LNCAP (cell line): ENCODE measurements around the gene MEIOB.

ENCODE experiments used
- TF ChIP-seq, protein P1 (sequence below): fragments of 450-650 bp; IDR thresholded peaks from 2 replicates; pipeline ENCODE4 v1.5.1; 2017; ENCODE audit warnings: mild to moderate bottlenecking

MEIOB gene, protein sequence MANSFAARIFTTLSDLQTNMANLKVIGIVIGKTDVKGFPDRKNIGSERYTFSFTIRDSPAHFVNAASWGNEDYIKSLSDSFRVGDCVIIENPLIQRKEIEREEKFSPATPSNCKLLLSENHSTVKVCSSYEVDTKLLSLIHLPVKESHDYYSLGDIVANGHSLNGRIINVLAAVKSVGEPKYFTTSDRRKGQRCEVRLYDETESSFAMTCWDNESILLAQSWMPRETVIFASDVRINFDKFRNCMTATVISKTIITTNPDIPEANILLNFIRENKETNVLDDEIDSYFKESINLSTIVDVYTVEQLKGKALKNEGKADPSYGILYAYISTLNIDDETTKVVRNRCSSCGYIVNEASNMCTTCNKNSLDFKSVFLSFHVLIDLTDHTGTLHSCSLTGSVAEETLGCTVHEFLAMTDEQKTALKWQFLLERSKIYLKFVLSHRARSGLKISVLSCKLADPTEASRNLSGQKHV

DNA sequence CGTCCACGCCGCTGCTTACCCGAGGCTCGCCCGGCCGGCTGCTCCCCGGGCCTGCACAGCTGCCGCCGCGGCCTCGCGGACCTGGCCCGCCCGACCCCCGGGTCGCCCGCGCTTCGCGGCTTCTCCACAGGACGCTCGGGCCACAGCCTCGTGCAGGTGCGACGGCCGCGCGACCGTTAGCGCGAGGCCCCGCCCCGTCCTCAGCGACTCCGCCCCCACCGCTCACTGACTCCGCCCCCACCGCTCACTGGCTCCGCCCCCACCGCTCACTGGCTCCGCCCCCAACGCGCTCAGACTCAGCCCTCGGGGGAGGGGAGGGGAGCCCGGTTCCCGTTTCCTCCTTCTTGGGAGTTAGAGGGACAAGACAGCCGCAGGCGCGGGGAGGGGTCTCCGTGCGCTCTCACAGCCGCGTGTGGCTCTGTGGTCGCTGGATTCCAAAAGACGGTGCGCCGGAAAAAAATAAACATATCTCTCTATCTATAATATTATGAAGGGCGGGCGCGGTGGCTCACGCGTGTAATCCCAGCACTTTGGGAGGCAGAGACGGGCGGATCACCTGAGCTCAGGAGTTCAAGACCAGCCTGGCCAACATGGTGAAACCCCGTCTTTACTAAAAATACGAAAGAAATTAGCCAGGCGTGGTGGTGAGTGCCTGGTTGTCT, at the start of gene MEIOB:
Gene MEIOB, minus strand, starts transcription at position 191 of the 662 bp plus-strand sequence. CDS start 3,989 bp downstream, outside the sequence.
- TF ChIP-seq, protein P1, sequence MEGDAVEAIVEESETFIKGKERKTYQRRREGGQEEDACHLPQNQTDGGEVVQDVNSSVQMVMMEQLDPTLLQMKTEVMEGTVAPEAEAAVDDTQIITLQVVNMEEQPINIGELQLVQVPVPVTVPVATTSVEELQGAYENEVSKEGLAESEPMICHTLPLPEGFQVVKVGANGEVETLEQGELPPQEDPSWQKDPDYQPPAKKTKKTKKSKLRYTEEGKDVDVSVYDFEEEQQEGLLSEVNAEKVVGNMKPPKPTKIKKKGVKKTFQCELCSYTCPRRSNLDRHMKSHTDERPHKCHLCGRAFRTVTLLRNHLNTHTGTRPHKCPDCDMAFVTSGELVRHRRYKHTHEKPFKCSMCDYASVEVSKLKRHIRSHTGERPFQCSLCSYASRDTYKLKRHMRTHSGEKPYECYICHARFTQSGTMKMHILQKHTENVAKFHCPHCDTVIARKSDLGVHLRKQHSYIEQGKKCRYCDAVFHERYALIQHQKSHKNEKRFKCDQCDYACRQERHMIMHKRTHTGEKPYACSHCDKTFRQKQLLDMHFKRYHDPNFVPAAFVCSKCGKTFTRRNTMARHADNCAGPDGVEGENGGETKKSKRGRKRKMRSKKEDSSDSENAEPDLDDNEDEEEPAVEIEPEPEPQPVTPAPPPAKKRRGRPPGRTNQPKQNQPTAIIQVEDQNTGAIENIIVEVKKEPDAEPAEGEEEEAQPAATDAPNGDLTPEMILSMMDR: no peak

DNA sequence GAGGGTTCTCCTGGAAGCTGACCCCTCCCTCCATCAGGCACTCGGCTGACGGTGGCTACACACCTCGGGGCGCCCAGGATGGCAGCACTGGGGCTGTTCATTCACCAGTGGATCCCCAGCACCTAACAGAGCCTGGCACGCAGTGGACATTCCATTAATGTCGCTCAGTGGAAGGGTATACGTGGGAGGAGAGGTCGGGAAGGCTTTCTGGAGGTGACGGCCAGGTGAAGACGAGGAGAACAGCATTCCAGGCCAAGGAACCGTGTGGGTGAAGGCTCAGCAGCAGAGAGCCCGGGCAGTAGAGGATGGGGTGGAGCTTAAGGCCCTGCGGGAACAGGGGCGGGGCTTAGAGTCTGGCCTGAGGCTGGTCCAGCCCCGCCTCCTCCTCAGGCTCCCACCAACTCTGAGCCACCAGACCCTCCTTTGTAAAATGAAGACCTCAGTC, 48.8 kb upstream of the MEIOB start:
- TF ChIP-seq, protein P1: no peak

DNA sequence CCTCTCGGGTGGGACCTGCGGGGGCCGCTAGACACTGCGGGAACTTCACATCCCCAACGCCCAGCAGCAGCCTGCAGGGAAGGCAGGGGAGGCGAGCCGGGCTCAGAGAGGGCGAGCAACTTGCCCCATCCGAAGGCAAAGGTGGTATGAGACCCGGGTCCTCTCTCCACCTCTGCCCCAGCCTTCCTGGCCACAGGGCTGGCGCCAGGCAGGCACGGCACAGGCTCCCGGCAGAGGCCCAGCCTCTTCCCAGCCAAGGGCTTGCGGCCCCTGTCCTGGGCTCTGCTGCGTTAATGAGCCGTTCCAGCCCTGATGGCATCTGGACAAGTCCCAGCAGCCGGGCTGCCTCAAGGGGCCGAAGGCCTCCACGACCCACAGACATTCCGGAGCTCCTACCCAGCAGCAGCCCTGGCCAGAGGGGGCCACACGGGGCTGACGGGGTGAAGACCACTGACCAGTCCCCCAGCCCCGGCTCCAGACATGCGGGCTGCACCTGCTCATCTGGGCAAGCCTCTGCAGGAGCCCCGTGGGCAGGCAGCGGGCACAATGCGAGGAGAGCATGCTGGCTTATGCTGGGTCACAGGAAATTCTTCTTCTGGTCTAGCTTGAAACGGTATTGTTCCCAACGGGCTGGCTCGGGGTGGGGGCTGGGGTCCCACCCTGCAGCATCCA, 47.5 kb upstream of the MEIOB start:
- TF ChIP-seq, protein P1: no peak

DNA sequence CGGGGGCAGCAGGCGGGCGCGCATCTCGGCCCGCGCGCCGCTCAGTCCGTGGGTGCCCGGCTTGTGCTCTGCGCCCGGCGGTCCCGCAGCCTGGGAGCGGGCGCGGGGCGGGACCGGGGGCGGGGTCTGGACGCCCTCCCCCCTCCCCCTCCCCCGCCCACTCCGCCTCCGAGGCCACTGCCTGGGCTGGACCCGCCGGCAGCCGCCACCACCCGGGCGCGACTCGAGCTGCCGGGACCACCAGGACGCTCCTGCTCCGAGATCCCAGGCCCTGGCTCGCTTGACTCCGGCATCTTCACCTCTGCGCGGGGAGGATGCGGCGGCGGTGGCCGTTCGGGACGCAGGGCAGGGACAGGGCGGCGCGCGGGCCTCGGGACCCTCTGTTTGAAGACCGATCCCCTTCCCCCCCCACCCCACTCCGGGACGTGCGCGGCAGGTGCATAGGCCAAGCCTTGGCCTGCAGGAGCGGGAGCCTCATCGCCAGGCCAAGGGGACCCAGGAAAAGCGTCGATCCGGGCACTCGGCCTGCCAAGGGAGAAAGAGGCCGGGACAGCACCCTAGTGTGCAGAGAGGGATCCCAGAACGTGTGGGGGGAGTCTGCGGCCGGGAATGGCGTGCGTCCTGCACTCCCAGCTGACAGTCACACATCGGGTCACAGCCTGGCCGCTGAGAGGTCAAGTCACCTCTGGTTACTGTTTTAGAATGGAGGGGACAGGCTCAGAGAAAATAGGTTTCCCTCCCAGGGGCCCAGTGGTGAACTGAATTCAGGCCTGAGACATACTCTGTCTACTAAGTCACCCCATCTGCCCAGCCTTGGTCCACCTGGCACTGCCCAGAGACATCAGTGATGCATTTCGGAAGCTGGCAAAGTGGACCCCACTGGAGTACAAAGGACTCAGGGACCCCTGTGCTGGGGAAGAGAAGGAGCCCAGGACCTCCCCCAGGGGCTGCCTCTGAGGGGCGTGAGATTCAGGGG, 46.7 kb upstream of the MEIOB start, which contains the start of gene HS3ST6:
Gene HS3ST6, minus strand, starts transcription at position 65 of the 976 bp plus-strand sequence. CDS start 92 bp downstream, outside the sequence.
- TF ChIP-seq, protein P1: no peak

DNA sequence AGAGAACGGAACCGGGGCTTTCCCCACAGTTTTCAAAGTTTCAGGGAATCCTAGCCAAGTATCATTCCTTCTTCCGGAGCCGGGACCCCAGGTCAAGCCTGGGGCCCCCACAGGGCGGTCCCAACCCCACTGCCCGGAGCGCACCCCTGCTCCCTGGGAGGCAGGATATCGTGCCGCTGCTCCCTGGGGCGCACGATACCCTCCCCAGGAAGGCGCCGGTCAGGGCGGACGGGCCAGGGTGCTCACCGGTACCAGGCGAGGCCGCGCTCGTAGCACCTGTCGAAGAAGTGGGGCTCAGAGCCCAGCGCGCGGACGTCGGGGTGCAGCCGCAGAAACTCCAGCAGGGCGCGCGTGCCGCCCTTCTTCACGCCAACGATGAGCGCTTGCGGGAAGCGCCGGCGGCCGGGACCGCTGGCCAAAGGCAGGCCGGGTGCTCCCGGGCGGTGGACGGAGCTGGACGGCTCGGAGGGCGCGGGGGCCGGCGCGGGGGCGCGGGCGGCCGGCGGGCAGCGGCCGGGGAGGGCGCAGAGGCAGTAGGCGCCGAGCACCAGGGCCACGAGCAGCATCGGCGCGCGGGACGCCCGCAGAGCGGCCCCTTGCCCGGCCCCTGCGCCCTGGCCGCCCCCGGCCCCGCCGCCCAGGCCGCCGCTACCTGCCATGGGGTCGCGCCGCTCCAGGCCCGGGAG, 45.8 kb upstream of the MEIOB start:
- TF ChIP-seq, protein P1: no peak

DNA sequence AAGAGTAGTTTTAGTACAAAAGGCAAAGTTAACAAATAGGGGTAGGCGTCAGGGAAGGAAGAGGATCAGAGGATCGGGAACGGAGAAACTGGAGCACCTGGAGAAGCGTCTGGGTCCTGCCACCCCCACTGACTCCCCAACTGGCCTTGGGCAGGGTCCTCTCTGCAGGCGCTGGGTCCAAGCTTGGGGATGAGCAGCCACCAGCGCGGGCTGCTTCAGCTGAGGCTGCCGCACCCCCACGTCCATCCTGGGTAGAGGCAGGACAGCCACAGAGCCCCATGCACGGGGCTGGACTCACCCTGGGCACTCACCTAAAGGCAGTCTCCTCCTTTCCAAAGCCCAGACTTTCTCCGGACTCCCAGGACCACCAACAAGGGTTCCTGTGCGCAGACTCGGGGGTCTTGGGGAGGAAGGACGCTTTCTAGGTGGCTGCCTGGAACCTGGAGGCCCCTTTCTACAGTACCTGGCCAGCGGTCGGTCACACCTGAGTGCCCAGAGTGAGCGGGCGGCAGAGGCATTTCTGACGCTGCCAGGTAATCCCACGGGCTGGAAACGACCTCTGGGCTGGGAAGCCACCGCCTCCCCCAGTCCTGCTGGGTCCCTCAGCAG, 45.2 kb upstream of the MEIOB start:
- TF ChIP-seq, protein P1: no peak
